Activated B cell treated with CpG ODN at 0.5 μM for 24 hours (primary cell): Measurements from ENCODE around the gene STAC2. TPM values are rescaled to one million over a fixed set of nuclear protein-coding genes. Genes with fewer than 3 reads are reported as not detected.

ENCODE experiments used
- ATAC-seq: fragments of 200-7000 bp; cut with Tn5 transposase; one replicate; pipeline ENCODE4 v1.10.0; 2021; ENCODE audit warnings: low read depth, mild to moderate bottlenecking, moderate library complexity
- CTCF ChIA-PET: fragments of 350-600 bp; sonication (Branson Sonifier 250); formaldehyde crosslinking; loops from one replicate; lab custom pipeline; 2021; ENCODE audit warnings: antibody characterized with exemption; lab: Charles Lee
- POLR2A ChIA-PET: fragments of 350-600 bp; sonication (Branson Sonifier 250); formaldehyde crosslinking; loops from one replicate; lab custom pipeline; 2021; ENCODE audit warnings: antibody characterized with exemption; lab: Charles Lee
- DNase-seq: peaks from one replicate; pipeline ENCODE4 v3.0.0; 2022
- H3K27ac Mint-ChIP-seq: one replicate; pipeline ENCODE4 v1.8.0; 2020; ENCODE audit warnings: mixed read lengths
- H3K27me3 Mint-ChIP-seq: one replicate; pipeline ENCODE4 v1.8.0; 2021; ENCODE audit warnings: mixed read lengths
- H3K36me3 Mint-ChIP-seq: one replicate; pipeline ENCODE4 v1.8.0; 2021; ENCODE audit warnings: low read depth, mixed read lengths
- H3K4me1 Mint-ChIP-seq: one replicate; pipeline ENCODE4 v1.8.0; 2021; ENCODE audit warnings: mixed read lengths
- H3K4me3 Mint-ChIP-seq: one replicate; pipeline ENCODE4 v1.8.0; 2020; ENCODE audit warnings: mild to moderate bottlenecking, mixed read lengths
- H3K9me3 Mint-ChIP-seq: one replicate; pipeline ENCODE4 v1.8.0; 2020; ENCODE audit warnings: mixed read lengths
- CTCF ChIP-seq: fragments of 200-600 bp; IDR thresholded peaks from one replicate; pipeline ENCODE4 v1.8.0; 2022; ENCODE audit warnings: antibody characterized with exemption, mild to moderate bottlenecking
- intact Hi-C: fragments of 100-400 bp; cut with micrococcal nuclease; formaldehyde crosslinking; loops from one replicate; pipeline ENCODE4 v1.15.1; 2024
- total RNA-seq: library from RNA; stranded (reverse); gene quantifications from 2 replicates; pipeline ENCODE4 v1.2.3, GENCODE V29; 2022

The STAC2 gene
- total RNA-seq, 1 donor from 2014 or later: not detected

- intact Hi-C loops: no loop called here
- H3K4me1 Mint-ChIP-seq: peaks cover 5% of the 10 kb centered on the region
- H3K27ac Mint-ChIP-seq: no peak overlapping the region
- H3K9me3 Mint-ChIP-seq: no peaks in the 10 kb centered on the region
- H3K4me3 Mint-ChIP-seq: no peak overlapping the region
- TF ChIP-seq CTCF: no peak
- DNase-seq: no peak
- no peak for ATAC-seq
- POLR2A ChIA-PET: interaction anchor here (0.7 kb wide), 2 partner anchors 9 to 58 kb away, joined by 3 to 9 read pairs; no protein-coding TSS in a partner anchor
- CTCF ChIA-PET: interaction anchor here (1.4 to 6.4 kb wide), 7 partner anchors 8 to 191 kb away, joined by 3 to 49 read pairs (median 14); partner anchors contain the start of gene ARL5C
- H3K27me3 Mint-ChIP-seq: peaks cover 23% of the 10 kb centered on the region
- H3K36me3 Mint-ChIP-seq: peaks cover 2% of the 10 kb centered on the region
Measured at GRCh38 chr17:39173526-39174274, 52.0 kb downstream of the STAC2 start.

- ATAC-seq (no peak), DNase-seq (no peak)
- peaks cover 2% of the 10 kb centered on the region for H3K36me3 Mint-ChIP-seq
- POLR2A ChIA-PET: interaction anchor here (0.7 kb wide), 2 partner anchors 8 to 59 kb away, joined by 3 to 9 read pairs; no protein-coding TSS in a partner anchor
- no peak overlapping the region for H3K4me3 Mint-ChIP-seq
- intact Hi-C loops: no loop called here
- H3K9me3 Mint-ChIP-seq: no peaks in the 10 kb centered on the region
- peaks cover 5% of the 10 kb centered on the region for H3K4me1 Mint-ChIP-seq
- H3K27me3 Mint-ChIP-seq: peaks cover 27% of the 10 kb centered on the region
- TF ChIP-seq CTCF: no peak
- no peak overlapping the region for H3K27ac Mint-ChIP-seq
- CTCF ChIA-PET: interaction anchor here (1.4 to 6.4 kb wide), 4 partner anchors 7 to 190 kb away, joined by 3 to 49 read pairs (median 34); partner anchors contain the start of gene ARL5C
Measured at GRCh38 chr17:39173080-39173479, 52.7 kb downstream of the STAC2 start.

GRCh38 chr17:39171933-39172332 is 53.8 kb downstream of the STAC2 start:
- DNase-seq (no peak), ATAC-seq (no peak)
- Mint-ChIP-seq H3K9me3 (no peaks in the 10 kb centered on the region), H3K4me3 (no peak overlapping the region), H3K36me3 (peaks cover under 1% of the 10 kb centered on the region), H3K27me3 (peaks cover 28% of the 10 kb centered on the region), H3K4me1 (peaks cover 13% of the 10 kb centered on the region), H3K27ac (no peak overlapping the region)
- intact Hi-C loops: no loop called here
- no peak for TF ChIP-seq CTCF
- ChIA-PET CTCF (interaction anchor here (1.4 kb wide), 1 partner anchor 187 kb away, joined by 3 read pairs; no protein-coding TSS in a partner anchor), POLR2A (interaction anchor here (0.6 kb wide), 1 partner anchor 363 kb away, joined by 4 read pairs; no protein-coding TSS in a partner anchor)

- Mint-ChIP-seq H3K9me3 (no peaks in the 10 kb centered on the region), H3K27ac (no peak overlapping the region), H3K4me3 (no peak overlapping the region), H3K4me1 (peaks cover 20% of the 10 kb centered on the region), H3K27me3 (peaks cover 41% of the 10 kb centered on the region), H3K36me3 (no peaks in the 10 kb centered on the region)
- POLR2A ChIA-PET: no interaction called here
- ATAC-seq: no peak
- TF ChIP-seq CTCF: no peak
- intact Hi-C loops: no loop called here
- CTCF ChIA-PET: no interaction called here
- no peak for DNase-seq
Measured at GRCh38 chr17:39170558-39170957, 55.2 kb downstream of the STAC2 start.

GRCh38 chr17:39170109-39170508 is 55.6 kb downstream of the STAC2 start:
- Mint-ChIP-seq H3K4me3 (no peak overlapping the region), H3K9me3 (no peaks in the 10 kb centered on the region), H3K27me3 (peaks cover 41% of the 10 kb centered on the region), H3K36me3 (no peaks in the 10 kb centered on the region), H3K27ac (no peak overlapping the region), H3K4me1 (peaks cover 19% of the 10 kb centered on the region)
- DNase-seq (no peak), ATAC-seq (no peak)
- CTCF ChIA-PET: no interaction called here
- TF ChIP-seq CTCF: no peak
- intact Hi-C loops: no loop called here
- POLR2A ChIA-PET: no interaction called here
